ENCODE measurements around the gene TAOK1. TPM values are rescaled to one million over a fixed set of nuclear protein-coding genes. Genes with fewer than 3 reads are reported as not detected.
A peak's percentile ranks its signal among the peaks of the same experiment; 100 is the strongest.

The TAOK1 gene
- total and polyA plus RNA-seq, 2 of the 13 experiments (the other 11 are each of a cell fraction or from before 2014, with no cell fraction given): 14.1 to 23.0 TPM

DNA sequence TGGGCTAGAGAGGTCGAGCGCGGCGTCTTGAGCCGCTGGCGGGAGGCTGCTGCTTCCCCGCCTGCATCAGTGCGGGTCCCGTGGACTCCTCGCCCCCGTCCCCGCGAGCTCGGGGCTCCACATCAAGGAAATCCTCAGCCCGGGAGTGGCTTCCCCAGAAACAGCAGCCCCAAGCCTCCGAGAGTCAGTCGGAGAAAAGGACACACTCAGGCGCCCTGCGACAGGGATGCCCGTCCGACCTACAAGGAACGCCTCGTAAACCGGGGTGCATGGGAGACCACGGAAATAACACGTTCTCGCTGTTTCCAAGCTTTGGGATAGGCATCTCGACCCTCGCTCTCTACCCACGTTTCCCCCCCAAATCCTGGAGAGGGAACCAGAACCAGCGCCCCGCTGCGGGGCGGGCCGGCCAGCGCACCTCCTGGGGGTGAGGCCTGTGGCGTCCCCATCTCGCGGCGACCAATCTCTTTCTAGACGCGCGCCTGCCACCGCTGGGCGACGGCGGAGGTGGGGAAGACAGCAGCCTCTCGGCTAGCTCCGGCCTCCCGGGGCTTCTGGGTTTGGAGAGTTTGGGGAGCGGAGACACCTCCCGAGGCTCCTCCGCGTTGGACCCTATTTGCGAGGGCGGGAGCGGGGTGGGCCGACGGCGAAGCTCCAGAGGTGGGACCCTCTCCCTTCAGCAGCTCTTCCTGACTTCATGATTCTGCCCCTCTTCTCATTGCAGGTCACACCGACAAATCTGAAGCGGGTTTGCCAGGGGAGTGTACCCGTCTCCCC lies 177.6 kb downstream of the TAOK1 start (continued):
- TF ChIP-seq, protein P1, sequence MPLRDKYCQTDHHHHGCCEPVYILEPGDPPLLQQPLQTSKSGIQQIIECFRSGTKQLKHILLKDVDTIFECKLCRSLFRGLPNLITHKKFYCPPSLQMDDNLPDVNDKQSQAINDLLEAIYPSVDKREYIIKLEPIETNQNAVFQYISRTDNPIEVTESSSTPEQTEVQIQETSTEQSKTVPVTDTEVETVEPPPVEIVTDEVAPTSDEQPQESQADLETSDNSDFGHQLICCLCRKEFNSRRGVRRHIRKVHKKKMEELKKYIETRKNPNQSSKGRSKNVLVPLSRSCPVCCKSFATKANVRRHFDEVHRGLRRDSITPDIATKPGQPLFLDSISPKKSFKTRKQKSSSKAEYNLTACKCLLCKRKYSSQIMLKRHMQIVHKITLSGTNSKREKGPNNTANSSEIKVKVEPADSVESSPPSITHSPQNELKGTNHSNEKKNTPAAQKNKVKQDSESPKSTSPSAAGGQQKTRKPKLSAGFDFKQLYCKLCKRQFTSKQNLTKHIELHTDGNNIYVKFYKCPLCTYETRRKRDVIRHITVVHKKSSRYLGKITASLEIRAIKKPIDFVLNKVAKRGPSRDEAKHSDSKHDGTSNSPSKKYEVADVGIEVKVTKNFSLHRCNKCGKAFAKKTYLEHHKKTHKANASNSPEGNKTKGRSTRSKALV (CRISPR knock-in tag; IDR thresholded peaks at IDR 0.05): peak; percentile 66; the same call in 1 of the 2 replicates
- TF ChIP-seq SYNCRIP (IDR thresholded peaks at IDR 0.05; ENCODE audit: insufficient read depth, low read depth, low read length) (no peak), ZSCAN30 (CRISPR knock-in tag; IDR thresholded peaks at IDR 0.05) (no peak), ZNF83 (CRISPR knock-in tag; IDR thresholded peaks at IDR 0.05; ENCODE audit: borderline replicate concordance) (no peak), NPAS2 (CRISPR knock-in tag; IDR thresholded peaks at IDR 0.05; ENCODE audit: borderline replicate concordance) (no peak), DNMT1 (CRISPR knock-in tag; IDR thresholded peaks at IDR 0.05) (no peak), ZNF143 (CRISPR knock-in tag; IDR thresholded peaks at IDR 0.05) (no peak), ZNF788 (CRISPR knock-in tag; IDR thresholded peaks at IDR 0.05; ENCODE audit: borderline replicate concordance) (peak; percentile 9; the same call in 1 of the 2 replicates), KDM5B (CRISPR knock-in tag; IDR thresholded peaks at IDR 0.05; ENCODE audit: borderline replicate concordance) (no peak), RCOR2 (CRISPR knock-in tag; IDR thresholded peaks at IDR 0.05) (no peak), NCOR1 (IDR thresholded peaks at IDR 0.05; ENCODE audit: borderline replicate concordance, low read length) (no peak)
- TF ChIP-seq, protein P2, sequence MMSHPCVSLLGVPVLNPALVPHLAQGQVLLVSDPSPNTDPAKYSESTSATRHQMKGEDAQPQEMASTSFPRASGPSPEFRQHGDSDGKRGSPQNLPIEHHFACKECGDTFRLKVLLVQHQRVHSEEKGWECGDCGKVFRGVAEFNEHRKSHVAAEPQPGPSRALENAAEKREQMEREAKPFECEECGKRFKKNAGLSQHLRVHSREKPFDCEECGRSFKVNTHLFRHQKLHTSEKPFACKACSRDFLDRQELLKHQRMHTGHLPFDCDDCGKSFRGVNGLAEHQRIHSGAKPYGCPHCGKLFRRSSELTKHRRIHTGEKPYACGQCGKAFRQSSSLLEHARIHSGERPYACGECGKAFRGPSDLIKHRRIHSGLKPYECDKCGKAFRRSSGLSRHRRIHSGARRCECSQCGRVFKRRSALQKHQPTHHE (CRISPR knock-in tag; IDR thresholded peaks at IDR 0.05; ENCODE audit: borderline replicate concordance): no peak
- TF ChIP-seq, protein P3, sequence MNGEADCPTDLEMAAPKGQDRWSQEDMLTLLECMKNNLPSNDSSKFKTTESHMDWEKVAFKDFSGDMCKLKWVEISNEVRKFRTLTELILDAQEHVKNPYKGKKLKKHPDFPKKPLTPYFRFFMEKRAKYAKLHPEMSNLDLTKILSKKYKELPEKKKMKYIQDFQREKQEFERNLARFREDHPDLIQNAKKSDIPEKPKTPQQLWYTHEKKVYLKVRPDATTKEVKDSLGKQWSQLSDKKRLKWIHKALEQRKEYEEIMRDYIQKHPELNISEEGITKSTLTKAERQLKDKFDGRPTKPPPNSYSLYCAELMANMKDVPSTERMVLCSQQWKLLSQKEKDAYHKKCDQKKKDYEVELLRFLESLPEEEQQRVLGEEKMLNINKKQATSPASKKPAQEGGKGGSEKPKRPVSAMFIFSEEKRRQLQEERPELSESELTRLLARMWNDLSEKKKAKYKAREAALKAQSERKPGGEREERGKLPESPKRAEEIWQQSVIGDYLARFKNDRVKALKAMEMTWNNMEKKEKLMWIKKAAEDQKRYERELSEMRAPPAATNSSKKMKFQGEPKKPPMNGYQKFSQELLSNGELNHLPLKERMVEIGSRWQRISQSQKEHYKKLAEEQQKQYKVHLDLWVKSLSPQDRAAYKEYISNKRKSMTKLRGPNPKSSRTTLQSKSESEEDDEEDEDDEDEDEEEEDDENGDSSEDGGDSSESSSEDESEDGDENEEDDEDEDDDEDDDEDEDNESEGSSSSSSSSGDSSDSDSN (CRISPR knock-in tag; IDR thresholded peaks at IDR 0.05): 0 out of 2 replicates have a peak, but pooled peaks have one; percentile 55
- TF ChIP-seq, protein P4, sequence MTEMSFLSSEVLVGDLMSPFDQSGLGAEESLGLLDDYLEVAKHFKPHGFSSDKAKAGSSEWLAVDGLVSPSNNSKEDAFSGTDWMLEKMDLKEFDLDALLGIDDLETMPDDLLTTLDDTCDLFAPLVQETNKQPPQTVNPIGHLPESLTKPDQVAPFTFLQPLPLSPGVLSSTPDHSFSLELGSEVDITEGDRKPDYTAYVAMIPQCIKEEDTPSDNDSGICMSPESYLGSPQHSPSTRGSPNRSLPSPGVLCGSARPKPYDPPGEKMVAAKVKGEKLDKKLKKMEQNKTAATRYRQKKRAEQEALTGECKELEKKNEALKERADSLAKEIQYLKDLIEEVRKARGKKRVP (CRISPR knock-in tag; IDR thresholded peaks at IDR 0.05): peak in 1 of 2 experiments; percentile 4; a peak in 1 of 4 replicates
- TF ChIP-seq, protein P5, sequence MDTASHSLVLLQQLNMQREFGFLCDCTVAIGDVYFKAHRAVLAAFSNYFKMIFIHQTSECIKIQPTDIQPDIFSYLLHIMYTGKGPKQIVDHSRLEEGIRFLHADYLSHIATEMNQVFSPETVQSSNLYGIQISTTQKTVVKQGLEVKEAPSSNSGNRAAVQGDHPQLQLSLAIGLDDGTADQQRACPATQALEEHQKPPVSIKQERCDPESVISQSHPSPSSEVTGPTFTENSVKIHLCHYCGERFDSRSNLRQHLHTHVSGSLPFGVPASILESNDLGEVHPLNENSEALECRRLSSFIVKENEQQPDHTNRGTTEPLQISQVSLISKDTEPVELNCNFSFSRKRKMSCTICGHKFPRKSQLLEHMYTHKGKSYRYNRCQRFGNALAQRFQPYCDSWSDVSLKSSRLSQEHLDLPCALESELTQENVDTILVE (CRISPR knock-in tag; IDR thresholded peaks at IDR 0.05): no peak
- TF ChIP-seq, protein P6, sequence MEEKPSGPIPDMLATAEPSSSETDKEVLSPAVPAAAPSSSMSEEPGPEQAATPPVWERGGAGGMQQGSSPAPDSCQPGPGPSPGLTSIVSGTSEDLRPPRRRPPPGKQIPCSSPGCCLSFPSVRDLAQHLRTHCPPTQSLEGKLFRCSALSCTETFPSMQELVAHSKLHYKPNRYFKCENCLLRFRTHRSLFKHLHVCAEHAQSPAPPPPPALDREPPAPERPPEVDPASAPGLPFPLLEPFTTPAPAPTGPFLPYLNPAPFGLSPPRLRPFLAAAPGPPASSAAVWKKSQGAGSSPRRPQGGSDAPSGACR (CRISPR knock-in tag; IDR thresholded peaks at IDR 0.05): no peak
- TF ChIP-seq, protein P7, sequence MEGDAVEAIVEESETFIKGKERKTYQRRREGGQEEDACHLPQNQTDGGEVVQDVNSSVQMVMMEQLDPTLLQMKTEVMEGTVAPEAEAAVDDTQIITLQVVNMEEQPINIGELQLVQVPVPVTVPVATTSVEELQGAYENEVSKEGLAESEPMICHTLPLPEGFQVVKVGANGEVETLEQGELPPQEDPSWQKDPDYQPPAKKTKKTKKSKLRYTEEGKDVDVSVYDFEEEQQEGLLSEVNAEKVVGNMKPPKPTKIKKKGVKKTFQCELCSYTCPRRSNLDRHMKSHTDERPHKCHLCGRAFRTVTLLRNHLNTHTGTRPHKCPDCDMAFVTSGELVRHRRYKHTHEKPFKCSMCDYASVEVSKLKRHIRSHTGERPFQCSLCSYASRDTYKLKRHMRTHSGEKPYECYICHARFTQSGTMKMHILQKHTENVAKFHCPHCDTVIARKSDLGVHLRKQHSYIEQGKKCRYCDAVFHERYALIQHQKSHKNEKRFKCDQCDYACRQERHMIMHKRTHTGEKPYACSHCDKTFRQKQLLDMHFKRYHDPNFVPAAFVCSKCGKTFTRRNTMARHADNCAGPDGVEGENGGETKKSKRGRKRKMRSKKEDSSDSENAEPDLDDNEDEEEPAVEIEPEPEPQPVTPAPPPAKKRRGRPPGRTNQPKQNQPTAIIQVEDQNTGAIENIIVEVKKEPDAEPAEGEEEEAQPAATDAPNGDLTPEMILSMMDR (CRISPR knock-in tag; IDR thresholded peaks at IDR 0.05): peak; percentile 53

Data from HepG2 (cell line).